ENCODE measurements around the gene STAB2. TPM values are rescaled to one million over a fixed set of nuclear protein-coding genes. Genes with fewer than 3 reads are reported as not detected.

Gene STAB2
- total RNA-seq, 2 experiments from 2014 or later = not detected

- no peaks in the 10 kb centered on the region for H3K36me3 Mint-ChIP-seq
- no peak overlapping the region for H3K27ac Mint-ChIP-seq
- no peaks in the 10 kb centered on the region for H3K27me3 Mint-ChIP-seq
- no peaks in the 10 kb centered on the region for H3K4me1 Mint-ChIP-seq
- no peaks in the 10 kb centered on the region for H3K9me3 Mint-ChIP-seq
- POLR2A ChIA-PET = no interaction called here
- no peak for ATAC-seq (ENCODE audit: low read depth)
- no peak overlapping the region for H3K4me3 Mint-ChIP-seq
- DNase-seq = no peak
Measured at GRCh38 chr12:103758310-103759089, 171.4 kb downstream of the STAB2 start.

GRCh38 chr12:103762473-103762872 lies 175.4 kb downstream of the STAB2 start:
- Mint-ChIP-seq H3K4me1 (no peaks in the 10 kb centered on the region), H3K4me3 (no peak overlapping the region), H3K27ac (no peak overlapping the region), H3K27me3 (no peaks in the 10 kb centered on the region), H3K9me3 (no peaks in the 10 kb centered on the region), H3K36me3 (no peaks in the 10 kb centered on the region)
- ATAC-seq (ENCODE audit: low read depth) (no peak), DNase-seq (no peak)
- POLR2A ChIA-PET = no interaction called here

GRCh38 chr12:103765322-103765721 lies 178.2 kb downstream of the STAB2 start:
- Mint-ChIP-seq H3K9me3 (no peaks in the 10 kb centered on the region), H3K27me3 (no peaks in the 10 kb centered on the region), H3K4me3 (no peak overlapping the region), H3K27ac (no peak overlapping the region), H3K36me3 (no peaks in the 10 kb centered on the region), H3K4me1 (no peaks in the 10 kb centered on the region)
- ATAC-seq (ENCODE audit: low read depth) (no peak), DNase-seq (no peak)
- POLR2A ChIA-PET = no interaction called here

GRCh38 chr12:103766028-103766427 lies 179.0 kb downstream of the STAB2 start:
- DNase-seq (no peak), ATAC-seq (ENCODE audit: low read depth) (no peak)
- Mint-ChIP-seq H3K36me3 (no peaks in the 10 kb centered on the region), H3K27me3 (no peaks in the 10 kb centered on the region), H3K4me1 (no peaks in the 10 kb centered on the region), H3K27ac (no peak overlapping the region), H3K4me3 (no peak overlapping the region), H3K9me3 (no peaks in the 10 kb centered on the region)
- POLR2A ChIA-PET = no interaction called here

- no peak overlapping the region for H3K4me3 Mint-ChIP-seq
- no peak for ATAC-seq (ENCODE audit: low read depth)
- POLR2A ChIA-PET = no interaction called here
- H3K4me1 Mint-ChIP-seq = no peaks in the 10 kb centered on the region
- DNase-seq = no peak
- no peaks in the 10 kb centered on the region for H3K9me3 Mint-ChIP-seq
- H3K27me3 Mint-ChIP-seq = no peaks in the 10 kb centered on the region
- H3K27ac Mint-ChIP-seq = no peak overlapping the region
- no peaks in the 10 kb centered on the region for H3K36me3 Mint-ChIP-seq
Measured at GRCh38 chr12:103768467-103769123, 181.5 kb downstream of the STAB2 start.

- no peaks in the 10 kb centered on the region for H3K27me3 Mint-ChIP-seq
- ATAC-seq (ENCODE audit: low read depth) = no peak
- no peaks in the 10 kb centered on the region for H3K36me3 Mint-ChIP-seq
- no peak for DNase-seq
- H3K4me1 Mint-ChIP-seq = no peaks in the 10 kb centered on the region
- no peak overlapping the region for H3K4me3 Mint-ChIP-seq
- POLR2A ChIA-PET = no interaction called here
- H3K27ac Mint-ChIP-seq = no peak overlapping the region
- H3K9me3 Mint-ChIP-seq = no peaks in the 10 kb centered on the region
Measured at GRCh38 chr12:103769240-103769945, 182.3 kb downstream of the STAB2 start.

GRCh38 chr12:103771466-103771865 lies 184.4 kb downstream of the STAB2 start:
- POLR2A ChIA-PET = no interaction called here
- H3K4me1 Mint-ChIP-seq = no peaks in the 10 kb centered on the region
- ATAC-seq (ENCODE audit: low read depth) (no peak), DNase-seq (no peak)
- no peak overlapping the region for H3K4me3 Mint-ChIP-seq
- H3K36me3 Mint-ChIP-seq = peaks cover 3% of the 10 kb centered on the region
- H3K9me3 Mint-ChIP-seq = no peaks in the 10 kb centered on the region
- no peaks in the 10 kb centered on the region for H3K27me3 Mint-ChIP-seq
- H3K27ac Mint-ChIP-seq = no peak overlapping the region

- no peak for ATAC-seq (ENCODE audit: low read depth)
- H3K4me1 Mint-ChIP-seq = no peaks in the 10 kb centered on the region
- no peak overlapping the region for H3K4me3 Mint-ChIP-seq
- no peak overlapping the region for H3K27ac Mint-ChIP-seq
- no peaks in the 10 kb centered on the region for H3K9me3 Mint-ChIP-seq
- peaks cover 3% of the 10 kb centered on the region for H3K36me3 Mint-ChIP-seq
- DNase-seq = no peak
- POLR2A ChIA-PET = no interaction called here
- H3K27me3 Mint-ChIP-seq = no peaks in the 10 kb centered on the region
Measured at GRCh38 chr12:103772367-103773108, 185.5 kb downstream of the STAB2 start.

GRCh38 chr12:103773109-103773910 lies 186.2 kb downstream of the STAB2 start:
- no peak overlapping the region for H3K4me3 Mint-ChIP-seq
- ATAC-seq (ENCODE audit: low read depth) (no peak), DNase-seq (no peak)
- POLR2A ChIA-PET = no interaction called here
- no peaks in the 10 kb centered on the region for H3K9me3 Mint-ChIP-seq
- peaks cover 4% of the 10 kb centered on the region for H3K36me3 Mint-ChIP-seq
- no peaks in the 10 kb centered on the region for H3K27me3 Mint-ChIP-seq
- no peaks in the 10 kb centered on the region for H3K4me1 Mint-ChIP-seq
- H3K27ac Mint-ChIP-seq = no peak overlapping the region

- POLR2A ChIA-PET = no interaction called here
Measured at GRCh38 chr12:103774977-103775560, 188.0 kb downstream of the STAB2 start.

GRCh38 chr12:103778781-103779180 lies 191.7 kb downstream of the STAB2 start:
- POLR2A ChIA-PET = no interaction called here
- no peaks in the 10 kb centered on the region for H3K27me3 Mint-ChIP-seq
- no peak overlapping the region for H3K27ac Mint-ChIP-seq
- peaks cover 8% of the 10 kb centered on the region for H3K36me3 Mint-ChIP-seq
- ATAC-seq (ENCODE audit: low read depth) (no peak), DNase-seq (no peak)
- no peak overlapping the region for H3K4me3 Mint-ChIP-seq
- no peaks in the 10 kb centered on the region for H3K4me1 Mint-ChIP-seq
- no peaks in the 10 kb centered on the region for H3K9me3 Mint-ChIP-seq

More at GRCh38 chr12:103774977-103775560, 188.0 kb downstream of the STAB2 start:
- Mint-ChIP-seq H3K27ac (no peak overlapping the region), H3K4me1 (no peaks in the 10 kb centered on the region), H3K9me3 (no peaks in the 10 kb centered on the region), H3K36me3 (peaks cover 4% of the 10 kb centered on the region), H3K4me3 (no peak overlapping the region), H3K27me3 (no peaks in the 10 kb centered on the region)
- no peak for ATAC-seq (ENCODE audit: low read depth)
- no peak for DNase-seq

GRCh38 chr12:103779410-103780092 lies 192.5 kb downstream of the STAB2 start:
- peaks cover 8% of the 10 kb centered on the region for H3K36me3 Mint-ChIP-seq
- no peaks in the 10 kb centered on the region for H3K27me3 Mint-ChIP-seq

More at GRCh38 chr12:103779410-103780092, 192.5 kb downstream of the STAB2 start:
- Mint-ChIP-seq H3K4me3 (no peak overlapping the region), H3K4me1 (no peaks in the 10 kb centered on the region), H3K9me3 (no peaks in the 10 kb centered on the region), H3K27ac (no peak overlapping the region)
- ATAC-seq (ENCODE audit: low read depth) (no peak), DNase-seq (no peak)
- POLR2A ChIA-PET = no interaction called here
